H54 (cell line): Measurements from ENCODE around the gene ATRN.
"Not testable (repeated sequence)": the region's sequence is repeated elsewhere in the genome, so short reads cannot be mapped to it uniquely, and the experiment has no call there.

ENCODE experiments used
- DNase-seq: peaks from one replicate; pipeline ENCODE4 v3.0.0; 2011; ENCODE audit warnings: low spot score, mixed read lengths; ENCODE audit not compliant: insufficient read length
- FAIRE-seq: peaks from 3 replicates; lab custom pipeline; 2011; peaks lifted over from hg19 to GRCh38; lab: Jason Lieb, UNC
- POLR2A ChIP-seq: IDR thresholded peaks from 2 replicates; pipeline ENCODE4 v1.6.1; 2011; ENCODE audit warnings: low read depth, mild to moderate bottlenecking, low read length

Gene ATRN

GRCh38 chr20:3586093-3586492 is 115.3 kb downstream of the ATRN start:
- no peak for TF ChIP-seq POLR2A
- FAIRE-seq (no peak), DNase-seq (no peak)

- TF ChIP-seq POLR2A, result no peak
- FAIRE-seq (no peak), DNase-seq (no peak)
These were observed 119.3 kb downstream of the ATRN start for GRCh38 chr20:3590164-3590563.

GRCh38 chr20:3592931-3593330 is 122.1 kb downstream of the ATRN start:
- no peak for TF ChIP-seq POLR2A
- DNase-seq (no peak), FAIRE-seq (no peak)

GRCh38 chr20:3595541-3595940 is 124.7 kb downstream of the ATRN start:
- no peak for FAIRE-seq

GRCh38 chr20:3603108-3603507 is 132.3 kb downstream of the ATRN start:
- FAIRE-seq, result no peak
- DNase-seq, result no peak
- TF ChIP-seq POLR2A, result no peak

More at GRCh38 chr20:3595541-3595940, 124.7 kb downstream of the ATRN start:
- TF ChIP-seq POLR2A, result no peak
- DNase-seq, result no peak

GRCh38 chr20:3605386-3605886 is 134.6 kb downstream of the ATRN start:
- not testable (repeated sequence) for DNase-seq, FAIRE-seq

GRCh38 chr20:3606021-3606420 is 135.2 kb downstream of the ATRN start:
- TF ChIP-seq POLR2A, result no peak
- no peak for FAIRE-seq
- no peak for DNase-seq

- DNase-seq (no peak), FAIRE-seq (no peak)
- no peak for TF ChIP-seq POLR2A
These were observed 141.1 kb downstream of the ATRN start for GRCh38 chr20:3611901-3612300.

GRCh38 chr20:3612795-3613572 is 142.2 kb downstream of the ATRN start:
- TF ChIP-seq POLR2A, result no peak
- DNase-seq (no peak), FAIRE-seq (no peak)

GRCh38 chr20:3613821-3614440 is 143.1 kb downstream of the ATRN start:
- no peak for TF ChIP-seq POLR2A
- DNase-seq (no peak), FAIRE-seq (no peak)

GRCh38 chr20:3614466-3614865 is 143.6 kb downstream of the ATRN start:
- no peak for TF ChIP-seq POLR2A
- DNase-seq, result no peak

GRCh38 chr20:3615171-3615840 is 144.5 kb downstream of the ATRN start:
- FAIRE-seq, result not testable (repeated sequence)

More at GRCh38 chr20:3614466-3614865, 143.6 kb downstream of the ATRN start:
- FAIRE-seq, result no peak

GRCh38 chr20:3616250-3616649 is 145.4 kb downstream of the ATRN start:
- FAIRE-seq (no peak), DNase-seq (peak; percentile 39)
- no peak for TF ChIP-seq POLR2A

More at GRCh38 chr20:3615171-3615840, 144.5 kb downstream of the ATRN start:
- DNase-seq, result not testable (repeated sequence)

GRCh38 chr20:3621111-3621510 is 150.3 kb downstream of the ATRN start:
- FAIRE-seq (no peak), DNase-seq (no peak)
- no peak for TF ChIP-seq POLR2A
